GM19438 (cell line): ENCODE measurements around the gene ERO1A.
A peak's percentile ranks its signal among the peaks of the same experiment; 100 is the strongest.
"Not testable (repeated sequence)": the region's sequence is repeated elsewhere in the genome, so short reads cannot be mapped to it uniquely, and the experiment has no call there.

Experiments used
- ATAC-seq: cut with Tn5 transposase; IDR thresholded peaks from one replicate; pipeline ENCODE4 v1.9.1; 2021; ENCODE audit warnings: low read depth; ENCODE audit not compliant: unreplicated experiment

Gene ERO1A, protein sequence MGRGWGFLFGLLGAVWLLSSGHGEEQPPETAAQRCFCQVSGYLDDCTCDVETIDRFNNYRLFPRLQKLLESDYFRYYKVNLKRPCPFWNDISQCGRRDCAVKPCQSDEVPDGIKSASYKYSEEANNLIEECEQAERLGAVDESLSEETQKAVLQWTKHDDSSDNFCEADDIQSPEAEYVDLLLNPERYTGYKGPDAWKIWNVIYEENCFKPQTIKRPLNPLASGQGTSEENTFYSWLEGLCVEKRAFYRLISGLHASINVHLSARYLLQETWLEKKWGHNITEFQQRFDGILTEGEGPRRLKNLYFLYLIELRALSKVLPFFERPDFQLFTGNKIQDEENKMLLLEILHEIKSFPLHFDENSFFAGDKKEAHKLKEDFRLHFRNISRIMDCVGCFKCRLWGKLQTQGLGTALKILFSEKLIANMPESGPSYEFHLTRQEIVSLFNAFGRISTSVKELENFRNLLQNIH

DNA sequence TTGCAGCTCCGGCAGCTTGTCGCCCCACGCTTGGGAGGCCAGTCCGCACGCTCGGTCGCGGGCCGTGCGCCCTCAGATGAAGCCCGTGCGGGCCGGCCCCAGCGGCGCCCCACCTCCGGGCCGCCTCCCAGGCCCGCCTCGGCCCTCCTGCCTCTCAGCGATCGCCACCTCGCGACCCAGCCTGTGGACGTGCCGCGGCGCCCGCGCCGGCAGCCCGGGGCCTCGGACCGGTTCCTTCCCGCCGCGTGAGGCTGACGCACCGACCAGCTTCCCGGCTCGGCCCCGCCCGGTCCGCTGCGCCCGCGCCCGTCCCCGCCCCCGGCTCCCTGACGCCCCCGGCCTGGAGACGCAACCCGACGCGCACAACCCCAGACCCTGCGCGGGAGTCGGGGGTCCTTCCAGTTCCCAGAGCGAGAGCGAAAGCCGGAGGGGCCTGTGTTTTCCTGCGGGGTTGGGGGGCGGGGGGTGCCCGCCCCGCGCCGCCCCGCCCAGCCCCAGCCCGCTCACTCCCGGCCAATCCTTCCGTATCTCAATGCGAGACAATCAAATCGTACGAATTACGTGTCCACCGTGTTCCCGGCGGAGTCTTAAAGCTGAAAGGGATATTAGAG is at the start of gene ERO1A:
ERO1A (minus strand) TSS at position 78 of the 611 bp plus-strand sequence; CDS start at position 1, 77 bp downstream.
- peak; percentile 60 for ATAC-seq

DNA sequence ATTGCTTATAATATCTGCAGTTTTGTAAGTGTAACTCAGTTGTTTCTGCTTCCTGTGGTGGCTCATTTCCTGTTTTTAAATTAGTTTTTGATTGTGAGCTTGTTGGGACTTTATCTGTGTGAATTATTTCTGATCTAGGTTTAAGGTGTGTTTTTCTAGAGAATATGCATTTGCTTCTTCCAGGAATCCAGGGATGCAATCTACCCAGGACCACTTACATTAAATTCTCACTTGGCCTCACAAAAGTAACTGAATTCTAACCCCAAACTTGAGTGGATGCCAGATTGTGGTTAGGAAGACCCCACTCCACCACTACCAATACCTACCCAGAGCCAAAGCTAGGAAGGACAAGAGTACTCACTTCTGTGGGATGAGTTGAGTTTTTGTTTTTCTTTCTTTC is 46.5 kb upstream of the ERO1A start:
- ATAC-seq = no peak

DNA sequence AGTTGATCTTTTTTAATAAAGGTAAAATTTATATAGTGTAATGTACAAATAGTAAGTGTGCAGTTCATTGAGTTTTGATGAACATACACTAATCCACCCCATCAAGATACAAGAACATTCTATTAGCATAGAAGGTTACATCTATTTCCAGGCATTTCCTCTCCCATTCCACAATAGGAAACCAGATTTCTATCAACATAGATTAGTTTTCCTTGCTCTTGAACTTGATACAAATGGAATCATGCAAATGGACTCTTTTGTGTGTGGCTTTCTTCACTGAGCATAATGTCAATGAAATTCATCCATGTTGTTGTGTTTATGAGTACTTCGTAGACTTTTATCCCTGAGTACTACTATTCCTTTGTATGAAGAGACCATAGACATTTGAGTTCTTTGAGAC is 45.4 kb upstream of the ERO1A start:
- ATAC-seq = no peak

DNA sequence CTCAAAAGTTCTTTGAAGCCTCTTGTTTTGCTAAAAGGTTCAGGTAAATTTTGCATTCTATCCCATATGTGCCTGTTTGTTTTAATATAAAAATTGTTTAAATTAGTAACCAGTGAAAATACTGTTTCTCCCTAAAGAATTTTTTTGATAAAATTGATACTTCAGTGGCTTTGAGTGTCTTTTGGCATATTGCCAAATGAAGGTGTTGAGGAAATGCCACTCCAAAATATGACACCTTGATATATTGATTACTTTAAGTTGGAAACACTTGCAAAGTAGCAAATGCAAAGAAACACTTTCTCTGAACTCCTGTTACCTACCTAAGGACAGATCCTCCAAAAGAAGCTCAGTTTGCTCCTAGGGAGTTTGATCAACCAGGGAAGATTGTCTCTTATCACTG is 43.1 kb upstream of the ERO1A start:
- ATAC-seq = no peak

DNA sequence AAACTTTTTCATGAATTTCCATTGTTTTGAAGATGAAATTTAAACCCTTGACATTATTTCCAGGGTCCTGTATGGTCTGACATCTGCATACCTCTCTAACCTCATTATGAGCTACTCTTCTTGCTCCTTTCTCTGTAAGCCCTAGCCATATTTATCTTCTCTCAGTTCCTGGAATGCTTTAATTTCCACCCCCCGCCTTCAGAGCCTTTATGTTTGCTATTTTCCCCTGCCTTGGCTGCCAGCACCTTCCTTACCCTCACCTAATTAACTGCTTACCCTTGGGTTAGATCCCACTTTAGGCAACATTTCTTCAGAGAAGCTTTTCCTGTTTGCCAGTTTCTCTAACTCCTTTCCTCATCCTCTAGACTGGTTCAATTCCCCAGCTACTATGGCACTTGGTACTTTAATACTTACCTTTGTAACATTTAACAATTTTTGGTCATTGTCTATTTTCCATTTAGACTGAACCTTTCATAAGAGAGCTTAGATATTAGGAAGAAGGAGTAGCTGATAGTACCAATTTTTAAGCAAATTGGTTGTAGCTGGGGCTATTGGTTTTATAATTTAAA is 40.6 kb upstream of the ERO1A start:
- ATAC-seq = no peak

DNA sequence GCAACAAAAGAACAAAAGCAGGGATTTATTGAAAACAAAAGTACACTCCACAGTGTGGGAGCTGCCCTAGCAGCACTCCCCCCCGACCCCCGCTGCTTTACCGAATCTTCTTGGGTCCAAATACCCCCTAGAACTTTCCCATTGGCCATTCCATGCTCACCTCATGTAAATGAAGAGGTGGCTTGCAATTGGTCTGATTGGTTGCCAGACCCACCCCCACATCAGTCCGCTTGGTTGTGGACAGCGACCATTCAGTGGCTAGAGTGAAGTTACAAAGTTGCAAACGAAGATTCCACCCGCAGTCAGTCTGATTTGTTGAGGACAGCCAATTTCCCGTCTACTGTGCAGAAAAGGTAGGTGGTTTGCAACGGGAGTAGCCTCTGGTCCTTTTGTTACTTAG is 38.5 kb upstream of the ERO1A start:
- ATAC-seq = no peak

DNA sequence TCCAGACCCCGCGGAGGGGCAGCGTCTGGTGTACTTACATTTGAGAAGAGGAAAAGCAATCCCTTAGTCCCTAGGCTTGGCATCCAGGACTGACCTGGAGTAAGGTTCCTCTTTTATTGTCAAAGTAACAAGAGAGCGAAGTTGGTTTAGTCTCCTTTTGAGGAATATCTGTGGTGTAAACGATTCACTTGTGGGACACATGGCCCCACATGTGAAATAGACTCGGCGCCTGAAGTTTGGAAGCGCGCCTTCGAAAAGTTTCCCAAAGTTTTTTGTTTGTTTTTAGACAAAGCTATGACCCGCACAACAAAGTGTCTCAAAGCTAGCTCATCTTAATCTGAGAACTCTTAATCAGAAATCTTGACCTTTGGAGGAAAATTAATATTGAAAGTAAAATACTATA is 35.4 kb upstream of the ERO1A start:
- no peak for ATAC-seq

DNA sequence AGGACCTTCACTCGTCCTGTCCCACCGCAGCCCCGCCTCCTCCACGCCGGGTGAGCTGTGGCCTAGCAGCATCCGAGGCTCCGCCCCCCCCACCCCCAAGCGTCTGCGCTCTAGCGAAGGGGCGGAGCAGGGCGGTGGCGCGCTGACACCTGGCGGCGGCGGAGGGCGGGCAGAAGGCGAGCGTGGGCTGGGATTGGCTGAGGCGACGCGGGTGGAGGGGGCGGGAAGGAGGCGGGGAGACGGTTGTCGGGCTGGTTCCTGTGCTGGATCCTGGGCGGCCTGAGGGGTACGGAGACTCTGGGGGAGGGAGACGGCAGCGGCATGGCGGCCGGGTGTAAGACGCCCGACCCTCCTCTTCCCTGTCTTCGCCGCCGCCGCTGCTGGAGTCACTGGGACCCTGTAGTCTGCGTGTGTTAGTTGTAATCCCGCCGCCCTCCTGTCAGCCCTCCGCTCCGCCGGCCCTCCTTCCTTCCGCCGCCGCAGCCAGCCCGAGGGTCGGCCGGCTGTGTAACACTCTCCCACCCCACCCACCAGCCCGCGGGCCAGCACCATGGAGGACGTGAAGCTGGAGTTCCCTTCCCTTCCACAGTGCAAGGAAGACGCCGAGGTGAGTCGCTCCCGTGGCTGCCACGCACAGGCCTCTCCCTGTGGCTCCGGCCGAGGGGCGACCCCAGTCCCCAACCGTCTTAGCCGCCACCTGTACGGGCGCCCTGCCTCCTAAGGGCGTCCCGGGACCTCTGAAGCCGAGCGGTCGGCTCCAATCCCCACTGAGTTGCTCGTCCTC is 34.8 kb upstream of the ERO1A start, which contains the start of gene STYX:
STYX (plus strand) TSS at position 242 of the 784 bp plus-strand sequence; CDS start at position 551, 309 bp downstream.
- ATAC-seq = peak; percentile 97

DNA sequence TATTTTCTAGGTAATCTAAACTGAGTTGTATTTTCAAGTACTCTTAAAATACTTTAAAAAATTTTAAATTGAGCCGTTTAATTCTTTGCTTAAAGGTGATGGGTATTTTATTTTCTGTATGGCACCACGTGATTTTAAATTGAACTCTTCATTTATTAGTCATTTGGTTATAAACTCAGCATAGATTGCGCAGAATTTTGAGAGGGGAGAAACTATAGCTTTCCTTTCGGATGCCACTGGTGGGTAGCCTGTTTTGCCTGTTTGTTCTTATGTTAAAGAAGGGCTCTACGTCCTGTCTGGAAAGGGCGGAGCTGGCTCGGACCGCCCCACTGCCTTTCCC is 34.2 kb upstream of the ERO1A start:
- ATAC-seq = no peak

DNA sequence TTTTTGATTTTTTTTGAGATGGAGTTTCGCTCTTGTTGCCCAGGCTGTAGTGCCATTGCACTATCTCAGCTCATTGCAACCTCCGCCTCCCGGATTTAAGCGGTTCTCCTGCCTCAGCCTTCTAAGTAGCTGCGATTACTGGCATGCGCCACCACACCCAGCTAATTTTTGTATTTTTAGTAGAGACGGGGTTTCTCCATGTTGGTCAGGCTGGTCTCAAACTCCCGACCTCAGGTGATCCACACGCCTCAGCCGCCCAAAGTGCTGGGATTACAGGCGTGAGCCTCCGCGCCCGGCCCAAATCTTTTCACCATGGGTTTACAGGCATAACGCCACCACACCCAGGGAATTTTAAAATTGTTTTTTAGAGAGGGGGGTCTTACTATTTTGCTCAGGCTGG is 33.7 kb upstream of the ERO1A start:
- not testable (repeated sequence) for ATAC-seq

DNA sequence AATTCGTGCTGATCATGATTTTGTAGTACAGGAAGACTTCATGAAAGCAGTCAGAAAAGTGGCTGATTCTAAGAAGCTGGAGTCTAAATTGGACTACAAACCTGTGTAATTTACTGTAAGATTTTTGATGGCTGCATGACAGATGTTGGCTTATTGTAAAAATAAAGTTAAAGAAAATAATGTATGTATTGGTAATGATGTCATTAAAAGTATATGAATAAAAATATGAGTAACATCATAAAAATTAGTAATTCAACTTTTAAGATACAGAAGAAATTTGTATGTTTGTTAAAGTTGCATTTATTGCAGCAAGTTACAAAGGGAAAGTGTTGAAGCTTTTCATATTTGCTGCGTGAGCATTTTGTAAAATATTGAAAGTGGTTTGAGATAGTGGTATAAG is 32.2 kb upstream of the ERO1A start:
- not testable (repeated sequence) for ATAC-seq

DNA sequence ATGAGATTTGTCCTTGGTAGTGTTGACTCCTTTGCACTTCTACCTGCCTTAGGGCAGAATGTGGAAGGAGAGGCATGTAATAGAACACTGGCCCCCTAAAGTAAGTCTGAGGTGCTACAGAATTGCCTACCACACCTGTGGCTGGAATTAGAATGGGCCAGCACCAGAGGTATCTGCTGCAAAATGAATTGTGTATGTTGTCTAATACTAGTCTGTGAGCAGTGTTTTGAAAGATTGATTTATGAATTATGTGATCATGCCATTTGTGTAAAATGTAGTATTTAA is 28.9 kb upstream of the ERO1A start:
- ATAC-seq = no peak

DNA sequence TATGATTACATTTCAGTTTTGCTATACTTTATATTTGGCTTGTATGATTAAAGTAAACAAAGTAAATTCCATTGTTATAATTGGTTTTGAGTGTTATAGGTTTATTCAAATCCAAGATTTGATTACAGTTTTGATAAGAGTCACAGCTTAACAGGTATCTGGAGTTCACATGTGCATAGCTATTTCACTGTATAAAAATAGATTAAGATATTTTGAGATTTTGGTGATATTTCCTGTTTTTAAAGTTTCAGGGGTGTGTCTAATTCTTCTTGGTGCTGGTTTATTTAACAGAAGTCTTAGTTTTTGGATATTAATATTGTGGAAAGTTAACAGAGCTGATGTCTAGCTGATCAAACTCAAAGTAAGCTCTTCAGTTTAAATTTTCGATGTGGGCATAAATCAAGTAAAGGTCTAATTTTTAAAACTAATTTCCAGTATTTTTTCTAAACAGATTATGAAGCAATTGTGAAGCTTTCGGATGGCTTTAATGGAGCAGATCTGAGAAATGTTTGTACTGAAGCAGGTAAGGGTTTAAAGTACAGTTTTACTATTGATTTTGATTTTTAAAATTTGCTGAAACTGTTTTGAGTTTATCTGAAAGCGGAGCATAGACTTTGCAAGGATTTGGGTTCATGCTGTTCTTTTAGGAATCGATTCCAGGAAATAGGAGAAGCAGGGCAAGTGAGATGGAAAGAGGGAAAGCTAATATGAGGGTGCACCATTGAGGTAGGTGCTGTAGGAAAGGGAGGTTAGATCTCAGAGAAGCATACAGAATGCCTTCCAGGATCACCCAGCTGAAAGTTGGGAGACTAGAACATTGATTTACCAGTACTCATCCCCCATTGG is 28.4 kb upstream of the ERO1A start:
- no peak for ATAC-seq

DNA sequence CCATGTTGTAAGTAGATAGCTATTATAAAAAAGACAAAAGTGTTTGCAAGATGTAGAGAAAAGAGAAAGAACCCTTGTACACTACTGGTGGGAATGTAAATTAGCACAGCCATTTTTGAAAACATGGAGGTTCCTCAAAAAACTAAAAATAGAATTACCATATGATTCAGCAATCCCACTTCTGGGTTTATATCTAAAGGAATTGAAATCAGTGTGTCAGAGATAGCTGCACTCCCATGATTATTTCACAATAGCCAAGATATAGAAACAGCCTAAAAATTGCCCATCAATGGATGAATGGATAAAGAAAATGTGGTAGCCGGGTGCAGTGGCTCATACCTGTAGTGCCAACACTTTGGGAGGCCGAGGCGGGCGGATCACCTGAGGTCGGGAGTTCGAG is 20.8 kb upstream of the ERO1A start:
- ATAC-seq = no peak

DNA sequence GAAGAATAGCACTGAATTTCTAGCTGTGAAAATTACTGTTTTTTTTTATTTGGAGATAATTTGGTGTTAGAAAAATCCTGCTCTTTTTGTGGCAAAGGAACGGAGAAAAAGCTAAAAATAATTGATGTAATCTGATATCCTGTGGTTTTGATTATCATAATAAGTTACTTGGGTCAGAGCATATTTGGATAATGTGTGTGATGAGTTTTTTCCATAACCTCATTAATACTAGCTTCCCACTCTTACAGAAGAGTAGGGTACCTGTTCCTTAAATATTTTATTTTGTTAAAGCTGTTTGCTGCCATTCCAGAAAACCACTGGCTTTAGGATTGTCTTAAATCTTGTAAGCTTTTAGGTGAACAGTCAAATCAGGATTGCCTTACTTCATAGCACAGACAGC is 16.3 kb upstream of the ERO1A start:
- ATAC-seq = no peak

DNA sequence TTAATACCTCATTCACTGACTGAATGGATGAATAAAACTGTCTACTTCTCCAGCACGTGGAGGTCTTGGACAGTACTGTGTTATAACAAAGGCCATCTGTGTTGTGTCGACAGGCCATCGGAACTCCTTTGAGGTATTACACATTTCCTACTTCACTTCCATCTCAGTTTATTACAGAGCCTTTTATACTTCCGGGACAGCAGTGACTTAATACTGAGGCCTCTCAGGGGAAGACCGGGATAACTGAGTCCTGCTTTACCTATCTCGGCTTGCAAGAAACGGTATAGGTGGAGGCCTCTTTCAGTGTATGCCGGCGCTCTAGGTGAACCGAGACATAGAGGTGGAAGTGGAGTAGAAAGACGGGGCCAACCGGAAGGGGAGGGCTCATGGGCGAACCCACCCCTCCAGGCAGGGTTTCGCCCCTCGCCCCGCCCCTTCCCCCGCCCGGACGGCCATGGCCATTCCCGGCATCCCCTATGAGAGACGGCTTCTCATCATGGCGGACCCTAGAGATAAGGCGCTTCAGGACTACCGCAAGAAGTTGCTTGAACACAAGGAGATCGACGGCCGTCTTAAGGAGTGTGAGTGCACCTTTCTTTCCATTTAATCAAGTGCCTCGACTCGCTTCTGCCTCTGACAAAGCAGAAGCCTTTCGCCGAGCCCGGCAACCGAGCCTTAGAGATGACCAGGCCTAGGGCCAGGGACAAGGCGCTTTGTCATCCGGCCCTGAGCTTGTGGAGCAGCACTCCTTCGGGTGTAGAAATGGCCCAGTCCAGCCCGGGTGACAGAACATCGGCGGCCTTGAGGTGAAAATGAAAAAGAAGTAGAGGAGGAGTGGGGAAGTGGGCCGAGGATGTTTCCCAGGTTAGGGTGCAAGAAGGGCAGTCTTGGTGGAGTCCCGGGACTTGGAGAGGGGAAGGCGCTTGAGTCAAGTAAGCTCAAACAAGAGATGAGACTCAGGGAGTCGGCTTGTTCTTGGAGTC is 11.7 kb upstream of the ERO1A start, which contains the start of gene PSMC6:
PSMC6 (plus strand) TSS at position 477 of the 983 bp plus-strand sequence; CDS start at position 497, 20 bp downstream.
- ATAC-seq = peak; percentile 98

DNA sequence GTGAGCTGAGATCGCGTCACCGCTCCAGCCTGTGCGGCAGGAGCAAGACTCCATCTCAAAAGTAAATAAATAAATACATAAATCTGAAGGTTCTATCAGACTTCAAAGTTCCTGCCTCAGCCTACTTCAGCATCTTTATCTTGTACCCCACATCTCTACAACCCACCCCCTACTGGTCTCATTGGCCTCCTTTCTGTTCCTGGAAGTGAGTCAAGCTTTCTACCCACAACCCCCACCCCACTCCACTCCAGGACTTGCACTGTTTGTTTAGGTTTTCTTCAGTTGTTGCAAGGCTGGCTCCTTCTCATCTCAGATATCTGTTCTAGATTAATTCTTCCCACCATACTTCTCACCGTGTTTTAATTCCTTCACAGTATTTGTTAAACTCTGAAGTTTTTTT is 10.9 kb upstream of the ERO1A start:
- no peak for ATAC-seq

DNA sequence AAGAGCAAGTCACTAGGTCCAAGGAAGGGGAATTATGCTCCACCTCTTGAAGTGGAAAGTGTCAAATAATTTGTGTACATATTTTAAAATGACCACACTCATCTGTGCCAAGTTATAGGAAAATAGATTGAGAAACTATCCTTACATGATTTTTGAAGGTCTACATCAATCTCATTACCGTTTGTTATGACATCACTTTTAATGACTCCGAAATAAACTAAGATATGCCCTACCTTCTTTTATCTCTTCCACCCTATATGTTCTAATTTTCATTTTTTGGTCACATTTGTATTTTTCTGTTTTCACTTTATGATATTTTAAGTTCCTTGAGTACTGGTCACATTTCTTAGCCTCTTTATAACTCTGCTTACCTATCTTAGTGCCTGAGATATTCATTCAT is 8.3 kb upstream of the ERO1A start:
- no peak for ATAC-seq

DNA sequence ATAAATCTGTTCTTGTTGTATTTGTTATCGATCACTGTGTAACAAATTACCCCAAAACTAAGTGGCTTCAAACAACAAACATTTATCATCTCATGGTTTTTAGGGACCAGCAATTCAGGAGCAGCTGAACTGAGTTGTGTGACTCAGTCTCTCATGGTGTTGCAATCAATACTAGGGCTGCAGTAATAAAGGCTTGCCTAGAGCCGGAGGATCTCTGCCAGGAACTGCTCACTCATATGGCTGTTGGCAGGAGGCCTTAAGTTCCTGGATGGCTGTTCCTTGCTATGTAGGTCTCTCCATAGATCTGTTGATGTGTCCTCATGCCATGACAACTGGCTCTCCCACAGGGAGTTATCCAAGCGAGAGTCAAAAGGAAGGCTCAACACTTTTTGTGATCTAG is 7.9 kb upstream of the ERO1A start:
- ATAC-seq = no peak
